HG03139 (cell line): ENCODE results near the gene ZC2HC1B.

Source experiments
- ATAC-seq: cut with Tn5 transposase; IDR thresholded peaks from one replicate; pipeline ENCODE4 v1.9.1; 2021; ENCODE audit not compliant: unreplicated experiment

ZC2HC1B gene

DNA sequence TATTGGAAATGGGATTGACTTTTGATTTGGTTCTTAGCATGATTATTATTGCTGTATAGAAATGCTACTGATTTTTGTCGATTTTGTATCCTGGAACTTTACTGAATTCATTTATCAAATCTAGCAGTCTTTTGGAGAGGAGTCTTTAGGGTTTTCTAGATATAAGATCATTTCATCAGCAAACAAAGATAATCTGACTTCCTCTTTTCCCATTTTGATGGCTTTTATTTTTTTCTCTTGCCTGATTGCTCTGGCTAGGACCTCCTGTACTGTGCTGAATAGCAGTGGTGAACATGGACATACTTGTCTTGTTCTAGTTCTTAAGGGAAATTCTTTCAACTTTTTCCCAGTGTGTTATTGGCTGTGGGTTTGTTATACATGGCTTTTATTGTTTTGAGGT is 64.6 kb downstream of the ZC2HC1B start:
- ATAC-seq, result no peak

DNA sequence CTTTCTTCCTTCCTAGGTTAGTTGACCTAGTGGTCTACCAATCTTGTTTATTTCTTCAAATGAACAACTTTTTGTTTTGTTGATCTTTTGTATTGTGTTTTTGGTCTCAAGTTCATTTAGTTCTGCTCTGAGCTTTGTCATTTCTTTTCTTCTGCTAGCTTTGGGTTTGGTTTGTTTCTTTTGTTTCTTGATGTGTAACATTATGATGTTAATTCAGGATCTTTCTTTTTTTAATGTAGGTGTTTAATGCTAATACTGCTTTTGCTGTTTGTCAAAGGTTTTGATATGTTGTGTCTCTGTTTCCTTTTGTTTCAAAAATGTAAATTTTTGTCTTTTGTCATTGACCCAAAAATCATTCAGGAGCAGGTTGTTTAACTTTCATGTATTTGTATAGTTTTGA is 65.7 kb downstream of the ZC2HC1B start:
- no peak for ATAC-seq

DNA sequence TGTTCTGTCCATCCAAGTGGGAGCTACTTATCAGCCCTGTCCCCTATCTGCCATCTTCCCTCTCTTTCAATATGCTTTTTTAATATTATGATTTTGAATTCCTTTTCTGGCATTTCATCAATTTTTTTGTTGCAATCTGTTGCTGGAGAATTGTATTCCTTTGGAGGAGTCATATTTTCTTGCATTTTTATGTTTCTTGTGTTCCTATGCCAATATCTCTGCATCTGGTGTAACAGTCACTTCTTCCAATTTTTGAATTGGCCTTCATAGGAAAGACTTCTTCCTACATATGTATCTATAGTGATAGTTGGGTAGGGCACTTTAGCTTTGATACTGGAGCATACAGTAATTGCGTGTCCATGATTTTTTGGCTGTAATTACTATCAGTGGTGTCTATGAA is 70.1 kb downstream of the ZC2HC1B start:
- ATAC-seq, result no peak

DNA sequence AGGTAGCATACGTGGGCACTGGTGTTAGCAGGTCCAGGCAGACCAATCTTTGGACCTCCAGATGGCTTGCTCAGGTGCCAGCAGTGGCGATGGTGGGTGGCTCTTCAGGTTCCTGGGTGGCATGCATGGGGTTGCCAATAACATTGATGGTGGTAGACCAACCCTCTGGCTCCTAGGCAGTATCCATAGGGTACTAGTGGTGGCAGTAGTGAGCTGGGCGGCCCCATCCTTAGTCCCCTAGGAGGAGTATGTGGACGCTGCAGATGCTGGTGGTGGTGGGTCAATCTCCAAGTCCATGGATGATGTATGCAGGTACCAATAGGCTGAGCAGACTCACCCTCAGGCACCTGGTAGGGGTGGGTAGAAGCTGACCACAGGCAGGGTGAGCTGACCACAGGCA is 70.6 kb downstream of the ZC2HC1B start:
- ATAC-seq, result no peak

DNA sequence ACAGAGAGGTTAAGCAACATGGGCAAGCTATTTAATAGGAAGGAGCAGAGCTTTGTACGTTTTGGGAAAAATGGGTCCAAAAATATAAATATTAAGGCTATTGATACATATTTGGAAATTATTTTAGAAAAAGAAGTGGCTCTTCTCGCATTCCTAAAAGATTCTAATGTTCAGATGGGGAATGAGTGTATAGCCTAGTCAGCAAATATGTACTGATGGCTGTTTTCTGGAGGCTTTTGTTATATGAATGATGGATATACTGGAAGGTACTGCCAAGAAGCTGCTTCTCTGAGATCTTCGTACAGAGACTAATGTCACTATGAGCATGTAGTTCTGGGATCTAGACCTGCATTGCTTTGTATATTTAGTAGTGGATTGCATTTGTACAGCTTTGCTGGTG is 72.1 kb downstream of the ZC2HC1B start:
- no peak for ATAC-seq

DNA sequence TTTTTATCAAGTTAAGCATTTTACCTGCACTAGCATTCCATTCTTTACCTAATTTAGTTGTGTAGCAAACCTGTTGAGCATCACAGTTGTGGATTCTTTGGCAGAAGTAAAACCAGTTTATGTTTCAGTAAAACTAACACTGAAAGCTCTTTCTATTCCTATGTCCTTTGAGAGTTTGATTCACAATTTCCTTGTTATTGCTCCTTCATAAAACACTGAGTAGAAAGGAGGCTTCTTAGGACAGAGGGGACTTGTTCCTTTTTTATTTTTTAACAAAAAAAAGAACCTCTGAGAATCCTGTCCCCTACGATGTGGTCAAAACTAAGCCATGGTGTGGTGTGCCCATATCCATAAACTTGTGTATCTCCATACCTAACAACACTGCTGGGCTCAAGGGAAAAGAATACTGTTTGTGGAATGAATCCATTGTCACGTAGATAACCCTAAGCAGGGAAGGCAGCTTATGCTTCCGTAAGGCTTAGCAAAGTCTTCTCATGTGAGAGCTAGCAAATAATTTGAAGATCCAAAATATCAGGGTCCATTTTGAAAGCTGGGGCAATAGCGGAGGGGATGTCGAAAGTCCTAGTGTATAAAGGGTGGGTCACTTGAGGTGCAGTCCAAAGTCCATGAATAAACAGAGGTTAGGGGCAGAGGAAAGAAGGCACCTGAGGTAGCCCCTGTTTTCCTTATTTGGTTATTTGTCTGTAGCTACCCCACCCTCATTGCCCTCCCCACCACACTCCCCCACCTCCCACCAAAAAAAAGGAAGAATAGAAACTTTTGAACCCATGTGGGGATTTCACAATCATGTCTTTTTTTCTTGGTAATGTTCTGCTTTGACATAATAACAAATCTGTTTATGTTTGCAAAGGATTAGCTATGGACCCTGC is 72.7 kb downstream of the ZC2HC1B start:
- ATAC-seq, result no peak

DNA sequence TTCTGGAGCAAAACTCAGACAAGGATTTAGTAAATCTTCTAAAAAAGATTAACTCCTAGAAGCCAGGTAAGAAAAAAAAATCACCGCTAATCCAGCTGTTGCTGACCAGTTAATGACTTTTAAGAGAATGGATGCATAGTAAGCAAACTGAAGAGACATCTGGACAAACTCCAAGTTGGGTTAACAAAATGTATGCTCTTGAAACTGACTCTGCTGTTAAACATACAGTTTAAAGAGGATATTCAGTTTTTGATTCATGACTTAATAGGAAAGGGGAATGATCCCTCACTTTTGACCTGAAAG is 73.3 kb downstream of the ZC2HC1B start:
- ATAC-seq, result no peak

DNA sequence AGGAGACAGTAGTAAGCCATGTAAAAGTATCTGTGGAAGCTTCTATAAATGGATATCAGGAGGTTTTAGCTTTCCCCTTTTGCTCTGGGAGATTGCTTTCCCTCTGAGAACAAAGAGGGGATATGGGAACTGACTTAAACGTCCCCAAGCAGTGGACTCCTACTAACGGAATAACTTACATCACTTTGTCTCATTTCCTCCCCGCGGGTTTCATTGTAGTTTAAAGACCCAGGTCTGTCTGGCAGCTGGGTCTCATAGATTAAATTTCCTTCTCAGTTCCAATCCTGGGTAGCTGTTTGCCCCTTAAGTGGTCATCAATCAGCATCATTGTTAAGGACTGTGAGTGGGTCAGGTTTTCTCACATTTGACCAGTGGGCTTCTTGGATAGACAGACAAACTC is 75.1 kb downstream of the ZC2HC1B start:
- no peak for ATAC-seq

DNA sequence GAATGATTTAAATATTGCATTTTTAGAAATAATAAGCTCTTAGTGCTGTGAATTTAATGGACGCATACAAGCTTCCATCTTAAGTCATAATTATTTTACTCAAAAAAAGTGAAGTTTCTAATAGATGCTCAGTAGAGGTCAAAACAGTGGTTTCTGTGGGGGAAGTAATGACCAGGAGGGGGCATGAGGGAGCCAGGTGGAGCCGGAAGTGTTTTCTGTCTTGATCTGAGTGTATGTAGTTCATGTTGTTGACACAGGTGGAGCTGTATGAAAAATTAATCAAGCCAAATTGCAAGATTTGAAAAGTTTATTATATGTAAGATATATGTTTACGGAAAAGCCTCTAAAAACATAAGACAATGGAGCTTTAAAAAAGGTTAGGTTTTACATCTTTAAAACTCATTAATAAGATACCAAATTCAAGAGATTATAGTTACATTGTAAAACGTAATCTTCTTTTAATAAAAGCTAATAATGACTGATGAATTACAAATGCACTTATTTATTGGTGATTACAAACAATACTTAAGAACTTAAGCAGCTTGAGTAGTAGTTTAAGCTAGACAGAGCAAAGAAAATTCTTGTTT is 75.8 kb downstream of the ZC2HC1B start:
- ATAC-seq, result peak; percentile 99

DNA sequence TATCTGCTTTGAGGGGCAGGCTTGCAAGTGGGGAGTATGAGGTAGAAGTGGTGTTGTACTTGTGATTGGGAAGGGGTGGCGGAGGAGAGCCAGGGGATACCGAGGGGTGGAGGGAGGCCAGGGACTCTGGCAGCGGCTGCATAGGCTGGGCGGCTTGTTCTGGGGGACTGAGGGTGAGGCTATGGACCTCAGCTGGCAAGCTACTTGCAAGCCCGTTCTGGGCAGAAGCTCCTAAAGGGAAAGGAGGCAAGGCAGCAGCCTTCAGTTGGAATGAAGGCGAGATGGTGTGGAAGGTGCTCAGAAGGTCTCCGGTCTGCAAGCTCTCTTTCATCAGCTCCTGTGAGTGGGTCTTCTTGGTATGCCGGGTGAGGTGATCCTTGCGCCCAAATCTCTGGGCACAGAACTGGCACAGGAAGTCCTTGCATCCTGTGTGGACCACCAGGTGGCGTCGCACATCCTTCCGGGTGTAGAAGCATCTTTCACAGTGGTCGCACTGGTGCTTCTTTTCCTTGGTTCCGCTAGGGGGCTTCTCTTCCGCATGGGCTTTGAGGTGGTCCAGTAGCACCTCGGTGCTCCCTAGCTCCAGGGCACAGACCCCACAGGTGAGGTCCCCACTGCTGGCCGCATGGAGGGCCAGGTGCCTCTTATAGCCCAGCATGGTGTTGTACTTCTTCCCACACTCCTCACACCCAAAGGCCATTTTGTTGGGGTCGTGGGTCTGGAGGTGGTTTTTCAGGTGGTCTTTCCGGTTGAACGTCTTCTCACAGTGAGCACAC is 77.8 kb downstream of the ZC2HC1B start:
- no peak for ATAC-seq

DNA sequence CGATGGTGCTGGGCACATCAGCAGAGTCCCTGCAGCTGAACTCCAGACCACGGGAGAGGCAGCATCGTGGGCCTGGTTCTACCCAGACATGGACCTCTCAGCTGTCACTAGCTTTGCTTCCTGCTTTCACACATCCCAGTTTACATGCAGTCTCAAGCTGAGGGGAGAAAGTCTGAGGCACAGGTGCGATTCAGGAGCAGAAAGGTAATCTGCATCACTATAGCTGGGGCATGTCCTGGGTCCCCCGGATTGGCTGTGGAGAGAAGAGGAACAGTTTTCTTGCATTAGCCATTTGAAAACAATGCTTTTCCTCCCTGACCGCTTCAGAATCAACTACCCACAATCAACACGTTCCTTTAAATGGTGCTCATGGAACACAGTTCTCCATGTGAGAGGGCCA is 83.9 kb downstream of the ZC2HC1B start:
- no peak for ATAC-seq

DNA sequence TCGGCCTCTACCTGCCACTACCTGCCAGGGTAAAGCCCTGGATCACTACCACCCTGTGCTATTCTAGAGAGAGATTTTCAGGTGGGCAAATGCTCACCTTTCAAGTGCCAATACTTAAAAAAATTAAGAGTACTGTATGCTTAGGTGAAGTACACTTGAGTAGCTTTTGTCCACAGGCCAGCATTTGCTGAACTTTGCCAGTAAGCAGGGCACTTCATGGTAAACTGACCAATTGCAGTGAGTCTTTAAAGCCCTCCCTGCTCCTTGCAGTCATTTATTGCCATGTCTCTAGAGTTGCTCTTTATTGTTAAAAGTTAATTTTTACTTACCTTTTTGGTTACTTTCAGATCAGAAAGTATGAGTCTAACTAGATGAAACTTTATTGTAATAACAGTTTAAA is 85.3 kb downstream of the ZC2HC1B start:
- ATAC-seq, result no peak

DNA sequence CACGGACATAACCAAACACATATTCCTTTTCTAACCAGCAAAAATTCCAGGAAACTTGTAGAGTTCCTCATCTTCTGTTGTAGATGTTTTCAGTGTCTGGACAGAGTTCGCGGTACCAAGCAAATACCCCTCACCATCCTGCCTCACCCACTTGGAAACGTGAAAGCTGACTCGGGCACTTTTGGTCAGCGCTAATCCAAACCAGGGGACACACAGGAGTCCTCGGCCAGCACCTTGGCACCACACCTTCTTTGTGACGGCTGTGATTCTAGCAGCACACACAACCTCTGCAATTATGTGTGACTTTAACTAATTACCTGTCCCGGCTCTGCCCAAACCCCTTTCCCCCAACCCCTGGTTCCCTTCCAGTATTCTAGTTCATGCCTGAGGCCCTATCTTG is 85.7 kb downstream of the ZC2HC1B start:
- no peak for ATAC-seq

DNA sequence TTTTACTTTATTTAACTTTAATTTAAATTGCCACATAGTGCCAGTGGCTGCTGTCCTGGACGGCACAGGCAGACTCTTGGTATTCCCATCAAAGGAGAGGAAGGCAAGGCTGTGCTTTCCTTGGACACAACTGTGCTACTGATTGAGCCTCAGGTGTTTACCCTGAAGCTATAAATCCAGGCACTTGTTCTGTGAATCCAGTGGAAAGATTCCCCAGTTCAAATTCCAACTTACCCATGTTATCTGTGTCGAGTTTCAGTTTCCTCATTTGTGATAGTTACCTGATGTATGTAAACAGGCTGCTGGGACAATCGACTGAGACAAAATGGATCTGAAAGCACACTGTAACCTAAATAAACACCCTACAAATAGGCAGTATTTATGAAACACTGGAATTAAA is 86.6 kb downstream of the ZC2HC1B start:
- no peak for ATAC-seq

DNA sequence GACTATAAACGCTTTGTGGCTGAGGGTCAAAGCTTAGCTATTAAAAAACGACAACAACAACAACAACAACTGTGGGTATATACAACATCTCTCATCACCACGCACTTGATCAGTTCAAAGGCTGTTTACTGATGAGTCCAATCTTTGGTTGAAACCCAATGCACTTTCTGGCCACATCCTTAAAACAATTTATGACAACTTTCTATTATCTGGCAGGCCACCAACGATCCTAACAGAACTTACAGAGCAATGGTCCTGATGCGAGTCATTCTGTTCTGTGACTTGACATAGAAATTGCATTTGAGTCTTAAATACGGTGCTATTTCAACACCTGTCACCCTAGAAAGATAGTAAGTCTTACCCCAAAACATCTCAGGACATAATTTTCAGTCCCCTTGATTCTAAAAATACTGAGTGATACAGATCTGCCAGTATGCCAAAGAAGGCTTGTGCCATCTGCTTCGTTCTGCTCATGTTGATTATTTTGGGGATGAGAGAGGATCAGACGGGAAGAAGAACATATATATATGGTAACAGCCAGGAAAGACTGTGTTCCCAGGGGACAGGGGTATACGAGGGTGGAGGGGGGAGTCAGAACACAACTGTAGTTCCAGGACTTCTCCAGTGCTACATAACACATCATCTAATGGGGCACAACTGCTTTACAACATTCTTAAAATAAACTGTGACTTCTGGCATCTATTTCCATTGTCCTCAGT is 87.9 kb downstream of the ZC2HC1B start:
- no peak for ATAC-seq

DNA sequence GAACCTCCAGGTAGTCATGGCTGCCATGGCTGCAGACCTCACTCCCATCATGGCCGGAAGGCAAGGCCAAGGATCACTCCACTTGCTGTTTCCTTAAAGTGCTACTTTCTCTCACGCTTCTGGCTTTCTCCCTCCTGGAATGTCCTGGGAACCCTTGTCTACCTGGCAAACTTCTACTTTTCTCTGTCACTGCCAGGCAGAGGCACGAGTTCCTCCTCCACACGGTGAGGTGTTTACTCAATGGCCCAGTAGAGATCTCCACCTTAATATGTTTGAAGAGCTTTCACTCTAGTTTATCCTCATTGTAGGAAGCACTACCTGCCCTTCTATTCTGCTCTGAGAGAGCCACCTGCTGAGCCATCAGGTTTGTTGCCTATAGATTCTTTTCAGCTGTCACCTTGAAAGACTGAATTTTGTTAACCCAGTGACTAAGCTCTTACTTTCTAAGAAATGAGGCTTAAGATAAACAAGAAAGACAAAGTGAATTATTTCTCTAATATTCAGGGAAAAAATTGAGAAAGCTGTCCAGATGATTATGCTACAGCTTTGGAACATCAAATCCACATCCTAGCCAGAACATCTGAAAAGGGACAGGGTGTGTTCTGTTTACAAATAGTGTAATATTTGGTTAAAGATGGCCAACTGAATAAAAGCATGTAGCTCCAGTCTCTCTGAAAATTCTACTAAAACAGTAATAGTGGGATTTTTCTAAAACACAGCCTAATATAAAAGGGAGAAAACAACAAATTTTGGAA is 88.8 kb downstream of the ZC2HC1B start:
- no peak for ATAC-seq

DNA sequence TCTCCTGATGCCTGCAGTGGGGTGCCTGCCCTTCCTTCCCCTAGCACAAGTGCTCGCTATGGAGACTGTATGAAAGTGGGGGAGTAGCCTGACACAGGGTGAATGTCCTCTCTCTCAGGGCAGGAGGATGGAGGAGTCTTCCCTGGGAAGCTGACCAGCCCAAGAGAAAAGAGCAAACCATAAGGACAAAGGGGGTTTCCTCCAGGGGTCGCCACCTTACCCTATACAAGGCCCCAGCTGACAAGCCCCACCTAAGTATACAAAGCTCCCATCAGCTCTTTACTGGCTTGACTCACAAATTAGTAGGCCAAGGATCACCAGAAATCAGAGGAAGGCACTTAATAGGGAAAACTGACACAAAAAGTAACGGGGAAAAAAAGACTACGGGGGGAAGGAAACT is 89.6 kb downstream of the ZC2HC1B start:
- no peak for ATAC-seq

DNA sequence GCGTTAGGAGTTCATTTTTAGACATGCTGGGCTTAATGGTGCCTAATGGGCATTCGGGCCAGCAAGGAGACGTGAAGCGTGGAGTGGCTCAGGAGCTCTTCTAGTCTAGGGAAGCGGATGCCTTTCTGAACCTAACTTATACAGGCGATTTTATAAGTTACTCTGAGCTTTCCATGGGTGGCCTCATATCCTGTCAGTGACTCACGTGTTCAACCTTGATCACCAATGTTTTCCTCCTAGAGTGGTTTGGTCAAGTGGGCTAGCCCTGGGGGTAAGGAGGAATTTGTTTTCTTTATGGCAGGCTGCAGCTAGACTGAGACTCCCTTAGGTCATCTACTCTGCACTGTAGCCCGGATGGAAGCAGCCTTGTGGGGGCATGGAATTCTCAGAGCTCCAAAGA is 91.7 kb downstream of the ZC2HC1B start:
- ATAC-seq, result no peak

DNA sequence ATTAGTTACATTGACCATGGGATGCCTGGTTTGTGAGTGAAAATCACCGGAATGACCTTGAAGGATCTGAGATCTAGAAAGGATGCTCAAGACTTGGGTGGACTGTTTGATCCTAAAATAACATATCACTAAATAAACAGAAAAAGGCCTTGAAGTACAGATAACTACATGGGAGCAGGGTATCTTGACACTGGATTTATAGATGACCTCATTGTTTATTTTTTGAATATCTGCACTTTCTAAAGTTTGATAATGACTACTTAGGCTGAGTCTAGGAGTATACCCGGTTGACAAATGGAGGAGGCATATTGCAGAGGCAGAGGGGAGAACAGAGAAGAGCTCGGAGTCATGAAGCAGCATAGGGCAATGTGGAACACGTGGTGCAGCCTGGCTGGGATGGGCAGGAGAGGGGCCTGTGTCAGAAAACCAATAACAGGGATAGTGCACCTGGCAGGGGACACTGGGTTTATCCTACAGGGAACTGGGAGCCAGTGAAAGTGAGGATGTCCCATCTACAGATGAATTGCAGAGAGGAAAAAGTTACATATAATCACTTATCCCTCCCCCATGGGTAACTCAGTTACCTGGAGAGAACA is 93.5 kb downstream of the ZC2HC1B start:
- no peak for ATAC-seq

DNA sequence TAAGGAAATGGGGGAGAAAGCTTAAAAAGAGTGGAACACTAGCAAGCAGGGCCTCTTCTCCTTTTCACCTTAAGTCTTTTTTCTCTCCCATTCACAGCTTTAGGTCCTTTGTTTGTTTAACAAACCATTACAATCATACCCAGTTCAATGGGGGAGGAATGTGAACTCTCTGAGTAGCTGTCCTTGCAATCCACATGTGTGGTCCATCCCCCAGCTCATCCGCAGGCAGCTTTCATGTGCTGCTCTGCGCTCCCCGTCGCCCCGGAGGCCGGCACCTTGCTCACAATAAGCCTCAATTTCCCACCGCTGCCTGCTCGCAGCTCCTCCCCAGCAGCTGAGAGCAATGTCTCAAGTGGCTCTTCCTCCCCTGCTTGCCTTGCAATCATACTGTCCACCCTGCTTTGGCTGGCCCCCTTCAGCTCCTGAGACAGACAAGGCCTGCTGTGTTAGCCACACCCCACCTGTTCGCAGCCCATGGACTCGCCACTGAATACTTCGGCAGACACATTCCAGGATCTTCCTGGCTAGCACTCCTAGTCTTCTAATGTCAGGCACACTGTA is 94.6 kb downstream of the ZC2HC1B start:
- ATAC-seq, result no peak
